ENCODE results near the gene BANP. TPM values are rescaled to one million over a fixed set of nuclear protein-coding genes. Genes with fewer than 3 reads are reported as not detected.

The BANP gene
- total RNA-seq, 3 donors from 2014 or later (not counting 1 experiment from before 2014, with no cell fraction given), result 88.8 to 117 (median 117) TPM

DNA sequence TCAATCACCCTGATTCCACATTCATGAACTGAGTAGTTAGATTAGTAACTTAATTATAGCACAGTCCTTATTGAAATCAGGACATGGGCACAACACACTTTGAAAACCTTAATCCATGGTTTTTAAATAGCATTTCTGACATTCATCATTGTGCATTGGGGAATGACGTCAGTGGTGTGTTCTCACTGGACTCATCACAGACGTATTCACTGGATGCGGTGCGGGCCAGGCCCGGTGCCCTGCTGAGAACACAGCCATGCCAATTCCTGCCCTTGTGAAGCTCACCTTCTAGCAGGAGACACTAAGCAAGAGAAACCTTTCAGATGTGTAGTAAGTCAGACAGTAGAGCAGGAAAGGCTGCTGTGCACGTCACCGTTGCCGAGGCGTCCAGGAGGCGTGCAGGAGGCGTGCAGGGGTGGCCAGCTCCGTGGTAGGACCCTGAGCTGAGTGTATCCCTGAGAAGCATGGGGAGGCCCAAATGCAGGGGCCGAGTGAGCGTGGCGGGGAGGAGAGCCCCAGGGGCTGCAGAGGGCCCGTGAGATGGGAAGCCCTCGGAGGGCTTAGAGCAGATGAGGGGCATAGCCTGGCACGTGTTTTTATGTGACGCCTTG, 12.9 kb downstream of the BANP start:
- Mint-ChIP-seq H3K27ac (peak overlapping the region; percentile 94 to 97), H3K4me1 (peaks cover 62 to 64% of the 10 kb centered on the region in 2 donors), H3K36me3 (no peaks in the 10 kb centered on the region), H3K27me3 (ENCODE audit: low read depth in 2 of 2) (no peaks in the 10 kb centered on the region), H3K4me3 (peak overlapping the region; percentile 77), H3K9me3 (no peaks in the 10 kb centered on the region)
- TF ChIP-seq, protein P1, sequence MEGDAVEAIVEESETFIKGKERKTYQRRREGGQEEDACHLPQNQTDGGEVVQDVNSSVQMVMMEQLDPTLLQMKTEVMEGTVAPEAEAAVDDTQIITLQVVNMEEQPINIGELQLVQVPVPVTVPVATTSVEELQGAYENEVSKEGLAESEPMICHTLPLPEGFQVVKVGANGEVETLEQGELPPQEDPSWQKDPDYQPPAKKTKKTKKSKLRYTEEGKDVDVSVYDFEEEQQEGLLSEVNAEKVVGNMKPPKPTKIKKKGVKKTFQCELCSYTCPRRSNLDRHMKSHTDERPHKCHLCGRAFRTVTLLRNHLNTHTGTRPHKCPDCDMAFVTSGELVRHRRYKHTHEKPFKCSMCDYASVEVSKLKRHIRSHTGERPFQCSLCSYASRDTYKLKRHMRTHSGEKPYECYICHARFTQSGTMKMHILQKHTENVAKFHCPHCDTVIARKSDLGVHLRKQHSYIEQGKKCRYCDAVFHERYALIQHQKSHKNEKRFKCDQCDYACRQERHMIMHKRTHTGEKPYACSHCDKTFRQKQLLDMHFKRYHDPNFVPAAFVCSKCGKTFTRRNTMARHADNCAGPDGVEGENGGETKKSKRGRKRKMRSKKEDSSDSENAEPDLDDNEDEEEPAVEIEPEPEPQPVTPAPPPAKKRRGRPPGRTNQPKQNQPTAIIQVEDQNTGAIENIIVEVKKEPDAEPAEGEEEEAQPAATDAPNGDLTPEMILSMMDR (IDR thresholded peaks at IDR 0.05), result no peak
- peak overlapping the region; percentile 29 for H3K27ac ChIP-seq (ENCODE audit: low read length)
- no peak for ATAC-seq
- no peaks in the 10 kb centered on the region for H3K27me3 ChIP-seq (ENCODE audit: control insufficient read depth, insufficient read depth, low read length)
- no peak overlapping the region for H3K4me3 ChIP-seq (ENCODE audit: low read length)
- H3K9me3 ChIP-seq (ENCODE audit: control insufficient read depth, insufficient read depth, low read length), result no peaks in the 10 kb centered on the region
- peaks cover 42% of the 10 kb centered on the region for H3K4me1 ChIP-seq (ENCODE audit: control insufficient read depth, insufficient read depth, low read length)
- no peak for DNase-seq
- 89% methylated on average over 19 of the region's 19 CpGs for WGBS (ENCODE audit: insufficient coverage)
- H3K36me3 ChIP-seq (ENCODE audit: control insufficient read depth, insufficient read depth, low read length), result no peaks in the 10 kb centered on the region
- intact Hi-C loops (cut with micrococcal nuclease), result no loop called here

DNA sequence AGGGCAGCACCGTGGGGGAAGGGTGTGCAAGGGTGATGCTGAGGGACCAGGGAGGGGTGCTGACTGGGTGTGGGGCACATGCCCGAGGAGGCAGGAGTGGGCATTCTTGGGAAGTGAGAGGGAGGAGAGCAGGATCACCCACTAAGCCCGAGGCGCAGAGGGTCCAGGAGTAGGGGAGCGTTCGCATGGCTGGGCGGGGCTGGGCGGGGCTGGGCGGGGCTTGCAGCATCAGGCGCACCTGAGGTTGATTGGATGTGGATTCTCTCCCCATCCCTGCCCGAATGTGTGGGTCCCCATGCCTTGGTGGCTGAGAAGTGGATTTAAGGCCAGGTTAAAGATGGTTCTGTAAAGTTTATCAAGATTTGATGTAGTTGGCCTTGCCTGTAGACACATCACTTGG, 14.2 kb downstream of the BANP start:
- 95% methylated on average over 11 of the region's 11 CpGs for WGBS (ENCODE audit: insufficient coverage)
- Mint-ChIP-seq H3K36me3 (no peaks in the 10 kb centered on the region), H3K4me1 (peaks cover 49 to 58% of the 10 kb centered on the region in 2 donors), H3K9me3 (no peaks in the 10 kb centered on the region), H3K4me3 (no peak overlapping the region), H3K27ac (peak overlapping the region; percentile 94 to 97), H3K27me3 (ENCODE audit: low read depth in 2 of 2) (no peaks in the 10 kb centered on the region)
- DNase-seq, result no peak
- Histone ChIP-seq H3K36me3 (ENCODE audit: control insufficient read depth, insufficient read depth, low read length) (no peaks in the 10 kb centered on the region), H3K4me3 (ENCODE audit: low read length) (no peak overlapping the region), H3K27ac (ENCODE audit: low read length) (no peak overlapping the region), H3K9me3 (ENCODE audit: control insufficient read depth, insufficient read depth, low read length) (no peaks in the 10 kb centered on the region), H3K4me1 (ENCODE audit: control insufficient read depth, insufficient read depth, low read length) (peaks cover 32% of the 10 kb centered on the region), H3K27me3 (ENCODE audit: control insufficient read depth, insufficient read depth, low read length) (no peaks in the 10 kb centered on the region)
- no peak for ATAC-seq
- intact Hi-C loops (cut with micrococcal nuclease), result no loop called here
- TF ChIP-seq, protein P1 (IDR thresholded peaks at IDR 0.05), result no peak

DNA sequence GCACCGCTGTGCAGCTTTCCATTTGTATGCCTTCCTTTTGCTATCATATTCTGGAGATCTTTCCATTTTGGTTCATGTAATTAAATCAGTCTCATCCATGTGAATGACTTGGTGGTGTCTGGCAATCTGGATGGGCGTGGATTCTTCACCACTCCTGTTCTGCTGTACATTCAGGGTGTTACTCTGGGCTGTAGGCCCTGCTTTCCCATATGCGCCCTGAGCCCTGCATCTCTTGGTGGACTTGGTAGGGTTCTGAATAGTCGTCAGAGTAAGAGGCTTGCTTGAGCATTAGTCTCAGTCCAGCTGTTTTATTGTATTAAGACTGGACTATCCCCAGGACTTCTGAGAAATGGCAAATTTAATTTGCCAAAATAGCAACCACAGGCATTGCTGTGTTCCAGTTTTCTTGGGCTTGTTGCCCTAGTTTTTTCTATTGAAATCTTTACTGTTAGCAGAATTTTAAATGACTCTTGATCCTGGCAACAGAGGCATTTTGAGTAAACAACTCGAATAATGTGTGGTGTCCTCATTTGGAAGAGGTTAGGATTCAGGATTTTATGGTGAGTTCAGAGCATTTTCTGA, 14.9 kb downstream of the BANP start:
- Mint-ChIP-seq H3K27me3 (ENCODE audit: low read depth in 2 of 2) (no peaks in the 10 kb centered on the region), H3K36me3 (peaks cover under 1% of the 10 kb centered on the region), H3K9me3 (no peaks in the 10 kb centered on the region), H3K4me1 (peaks cover 52 to 53% of the 10 kb centered on the region in 2 donors), H3K4me3 (no peak overlapping the region), H3K27ac (peak overlapping the region; percentile 94 to 97)
- no peak overlapping the region for H3K27ac ChIP-seq (ENCODE audit: low read length)
- no peaks in the 10 kb centered on the region for H3K27me3 ChIP-seq (ENCODE audit: control insufficient read depth, insufficient read depth, low read length)
- H3K4me1 ChIP-seq (ENCODE audit: control insufficient read depth, insufficient read depth, low read length), result peaks cover 32% of the 10 kb centered on the region
- H3K9me3 ChIP-seq (ENCODE audit: control insufficient read depth, insufficient read depth, low read length), result peaks cover 2% of the 10 kb centered on the region
- TF ChIP-seq, protein P1 (IDR thresholded peaks at IDR 0.05), result no peak
- 93% methylated on average over 5 of the region's 5 CpGs for WGBS (ENCODE audit: insufficient coverage)
- no peak for DNase-seq
- no peak overlapping the region for H3K4me3 ChIP-seq (ENCODE audit: low read length)
- ATAC-seq, result no peak
- H3K36me3 ChIP-seq (ENCODE audit: control insufficient read depth, insufficient read depth, low read length), result peaks cover 3% of the 10 kb centered on the region
- intact Hi-C loops (cut with micrococcal nuclease), result no loop called here
